ENCODE results near the gene PLCB2.

Gene PLCB2

DNA sequence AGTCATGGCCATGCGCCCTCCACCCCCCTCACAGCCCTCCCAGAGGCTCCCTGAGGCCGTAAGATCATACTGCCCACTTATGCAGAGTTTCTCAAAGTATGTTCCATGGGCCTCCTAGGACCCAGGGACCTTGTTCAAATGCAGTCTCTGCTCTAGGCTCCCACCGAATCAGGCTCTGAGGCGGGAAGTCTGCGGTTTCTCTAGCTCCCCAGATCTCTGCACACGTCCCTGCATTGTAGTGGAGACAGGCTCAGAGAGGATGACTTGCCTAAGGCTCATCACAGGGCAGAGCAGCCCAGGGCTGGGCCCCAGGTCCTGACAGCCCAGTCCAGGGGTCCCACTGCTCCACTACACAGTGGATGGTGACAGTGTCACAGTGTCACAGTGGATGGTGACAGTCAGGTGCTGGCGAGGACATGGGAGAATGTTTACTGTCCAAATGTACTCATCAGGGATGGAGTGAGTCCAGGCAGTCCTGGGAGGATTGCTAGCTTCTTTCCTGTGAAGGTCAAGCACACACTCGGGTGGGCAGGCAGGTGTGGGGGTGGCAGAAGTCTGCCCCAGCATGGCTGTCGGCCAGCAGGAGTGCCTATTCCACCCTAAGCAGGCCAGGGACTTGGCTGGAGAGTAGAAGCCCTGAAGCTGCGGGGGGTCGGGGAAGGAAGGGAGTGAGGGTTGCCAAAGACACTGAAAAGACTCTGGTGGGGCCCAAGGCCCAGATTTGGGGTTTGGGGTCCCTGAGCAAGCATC lies 37.3 kb downstream of the PLCB2 start:
- 82% methylated on average over 9 of the region's 11 CpGs for WGBS (ENCODE audit: insufficient coverage)
- ChIA-PET POLR2A (interaction anchor here (0.5 kb wide), 1 partner anchor 92 kb away, joined by 4 read pairs; no protein-coding TSS in a partner anchor), CTCF (interaction anchor here (1.0 to 14.9 kb wide), 9 partner anchors 10 to 223 kb away, joined by 3 to 337 read pairs (median 75); partner anchors contain the start of genes CCDC9B and PLCB2)
- no peak overlapping the region for H3K27ac ChIP-seq (ENCODE audit: insufficient read depth in 1 of 2, low read depth in 1 of 2, low read length in 2 of 2, poor library complexity in 1 of 2, severe bottlenecking in 2 of 2)
- H3K36me3 ChIP-seq (ENCODE audit: control insufficient read depth in 4 of 4, insufficient read depth in 4 of 4, low read length in 3 of 4), result no peaks in the 10 kb centered on the region
- peaks cover 0 to 3% (median under 1%) of the 10 kb centered on the region in 4 experiments for H3K4me1 ChIP-seq (ENCODE audit: control extremely low read depth in 1 of 4, control insufficient read depth in 4 of 4, insufficient read depth in 4 of 4, low read length in 3 of 4)
- no peaks in the 10 kb centered on the region for H3K9me3 ChIP-seq (ENCODE audit: control extremely low read depth in 1 of 5, control insufficient read depth in 4 of 5, insufficient read depth in 2 of 5, low read depth in 1 of 5, low read length in 4 of 5)
- no peaks in the 10 kb centered on the region for H3K27me3 ChIP-seq (replicated peaks in 2 of 5; ENCODE audit: control insufficient read depth in 4 of 5, insufficient read depth in 5 of 5, low read length in 4 of 5)
- H3K4me3 ChIP-seq (ENCODE audit: control insufficient read depth in 1 of 7, extremely low read depth in 1 of 7, insufficient read depth in 4 of 7, low read depth in 2 of 7, low read length in 6 of 7), result no peak overlapping the region
- no peak for DNase-seq

DNA sequence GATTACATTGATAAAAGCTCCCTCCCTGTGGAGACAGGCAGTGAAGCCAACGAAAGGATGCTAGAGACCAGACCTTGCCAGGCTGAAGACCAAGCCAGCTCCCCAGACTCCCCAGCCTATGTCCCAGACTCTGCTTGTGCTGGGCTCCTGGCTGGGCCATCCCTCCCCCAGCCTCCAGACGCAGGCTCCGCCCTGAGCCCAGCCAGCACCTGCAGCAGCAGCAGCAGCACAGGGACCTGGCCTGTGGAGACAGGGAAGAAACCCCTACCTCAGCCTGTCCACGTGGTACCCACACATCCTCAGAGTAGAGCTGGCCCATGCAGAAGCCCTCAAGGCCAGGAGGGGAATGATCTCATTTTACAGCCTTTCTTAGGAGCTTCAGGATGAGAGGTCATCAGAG lies 38.1 kb downstream of the PLCB2 start:
- ChIA-PET CTCF (interaction anchor here (1.0 to 14.9 kb wide), 7 partner anchors 10 to 222 kb away, joined by 3 to 310 read pairs (median 75); partner anchors contain the start of gene CCDC9B), POLR2A (no interaction called here)
- H3K4me1 ChIP-seq (ENCODE audit: control extremely low read depth in 1 of 4, control insufficient read depth in 4 of 4, insufficient read depth in 4 of 4, low read length in 3 of 4), result no peaks in the 10 kb centered on the region
- 96% methylated on average over 4 of the region's 4 CpGs for WGBS (ENCODE audit: insufficient coverage)
- no peak overlapping the region for H3K4me3 ChIP-seq (ENCODE audit: control insufficient read depth in 1 of 7, extremely low read depth in 1 of 7, insufficient read depth in 4 of 7, low read depth in 2 of 7, low read length in 6 of 7)
- no peaks in the 10 kb centered on the region for H3K27me3 ChIP-seq (replicated peaks in 2 of 5; ENCODE audit: control insufficient read depth in 4 of 5, insufficient read depth in 5 of 5, low read length in 4 of 5)
- no peaks in the 10 kb centered on the region for H3K36me3 ChIP-seq (ENCODE audit: control insufficient read depth in 4 of 4, insufficient read depth in 4 of 4, low read length in 3 of 4)
- H3K27ac ChIP-seq (ENCODE audit: insufficient read depth in 1 of 2, low read depth in 1 of 2, low read length in 2 of 2, poor library complexity in 1 of 2, severe bottlenecking in 2 of 2), result no peak overlapping the region
- no peak for DNase-seq
- H3K9me3 ChIP-seq (ENCODE audit: control extremely low read depth in 1 of 5, control insufficient read depth in 4 of 5, insufficient read depth in 2 of 5, low read depth in 1 of 5, low read length in 4 of 5), result no peaks in the 10 kb centered on the region

DNA sequence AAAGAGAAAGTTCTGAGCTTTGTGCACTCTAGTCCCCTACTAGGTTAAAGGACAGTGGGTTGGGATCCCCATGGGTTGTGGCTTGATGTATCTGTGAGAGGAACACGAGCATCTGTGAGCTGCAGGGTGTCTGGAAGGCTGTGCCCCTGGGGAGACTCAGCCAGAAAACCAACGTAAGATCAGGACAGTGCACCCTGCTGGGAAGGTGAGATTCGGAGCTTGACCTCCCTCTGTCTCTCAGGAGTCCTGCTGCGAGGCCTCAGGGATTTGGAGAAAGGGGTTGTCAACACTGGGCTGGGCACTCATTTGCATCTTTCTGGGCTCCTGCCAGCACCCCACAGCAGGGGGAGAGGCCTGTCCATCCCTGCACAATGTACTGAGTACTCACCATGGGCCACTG lies 40.1 kb downstream of the PLCB2 start:
- Histone ChIP-seq H3K27ac (ENCODE audit: insufficient read depth in 1 of 2, low read depth in 1 of 2, low read length in 2 of 2, poor library complexity in 1 of 2, severe bottlenecking in 2 of 2) (no peak overlapping the region), H3K27me3 (replicated peaks in 2 of 5; ENCODE audit: control insufficient read depth in 4 of 5, insufficient read depth in 5 of 5, low read length in 4 of 5) (peaks cover 0 to 4% (median 0%) of the 10 kb centered on the region in 5 experiments), H3K36me3 (ENCODE audit: control insufficient read depth in 4 of 4, insufficient read depth in 4 of 4, low read length in 3 of 4) (no peaks in the 10 kb centered on the region), H3K4me1 (ENCODE audit: control extremely low read depth in 1 of 4, control insufficient read depth in 4 of 4, insufficient read depth in 4 of 4, low read length in 3 of 4) (no peaks in the 10 kb centered on the region), H3K4me3 (ENCODE audit: control insufficient read depth in 1 of 7, extremely low read depth in 1 of 7, insufficient read depth in 4 of 7, low read depth in 2 of 7, low read length in 6 of 7) (no peak overlapping the region), H3K9me3 (ENCODE audit: control extremely low read depth in 1 of 5, control insufficient read depth in 4 of 5, insufficient read depth in 2 of 5, low read depth in 1 of 5, low read length in 4 of 5) (no peaks in the 10 kb centered on the region)
- CTCF ChIA-PET, result interaction anchor here (0.6 to 14.9 kb wide), 12 partner anchors 12 to 222 kb away, joined by 3 to 310 read pairs (median 3); no protein-coding TSS in a partner anchor
- 96% methylated on average over 4 of the region's 4 CpGs for WGBS (ENCODE audit: insufficient coverage)
- no peak for DNase-seq
- POLR2A ChIA-PET, result no interaction called here

DNA sequence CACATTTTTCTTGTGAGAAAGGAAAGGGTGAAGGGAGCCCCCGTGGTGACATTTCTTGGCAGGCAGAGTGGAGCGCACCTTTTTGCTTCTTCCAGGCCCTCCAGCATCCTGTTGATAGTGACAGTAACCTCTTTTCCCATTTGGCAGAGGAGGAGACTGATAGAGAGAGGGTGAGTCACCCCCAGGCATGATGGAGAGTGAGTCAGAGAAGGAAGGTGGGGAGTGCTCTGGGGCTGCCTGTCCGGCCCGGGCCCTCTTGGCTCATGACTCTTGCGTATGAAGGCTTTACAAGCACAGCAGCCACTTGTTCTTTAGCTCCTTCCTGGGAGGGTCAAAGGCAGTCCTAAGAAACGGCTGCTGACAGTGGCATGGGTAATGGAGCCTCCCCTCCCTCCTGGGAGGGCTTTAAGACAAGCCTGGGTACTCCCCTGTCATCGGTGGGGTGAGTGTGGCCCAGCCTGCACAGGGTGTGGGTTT lies 40.9 kb downstream of the PLCB2 start:
- CTCF ChIA-PET, result interaction anchor here (0.6 to 14.9 kb wide), 6 partner anchors 12 to 48 kb away, joined by 3 to 310 read pairs (median 4); no protein-coding TSS in a partner anchor
- Histone ChIP-seq H3K9me3 (ENCODE audit: control extremely low read depth in 1 of 5, control insufficient read depth in 4 of 5, insufficient read depth in 2 of 5, low read depth in 1 of 5, low read length in 4 of 5) (no peaks in the 10 kb centered on the region), H3K27me3 (replicated peaks in 2 of 5; ENCODE audit: control insufficient read depth in 4 of 5, insufficient read depth in 5 of 5, low read length in 4 of 5) (peaks cover 0 to 4% (median 0%) of the 10 kb centered on the region in 5 experiments), H3K36me3 (ENCODE audit: control insufficient read depth in 4 of 4, insufficient read depth in 4 of 4, low read length in 3 of 4) (no peaks in the 10 kb centered on the region), H3K27ac (ENCODE audit: insufficient read depth in 1 of 2, low read depth in 1 of 2, low read length in 2 of 2, poor library complexity in 1 of 2, severe bottlenecking in 2 of 2) (no peak overlapping the region), H3K4me3 (ENCODE audit: control insufficient read depth in 1 of 7, extremely low read depth in 1 of 7, insufficient read depth in 4 of 7, low read depth in 2 of 7, low read length in 6 of 7) (no peak overlapping the region), H3K4me1 (ENCODE audit: control extremely low read depth in 1 of 4, control insufficient read depth in 4 of 4, insufficient read depth in 4 of 4, low read length in 3 of 4) (no peaks in the 10 kb centered on the region)
- no peak for DNase-seq
- WGBS (ENCODE audit: insufficient coverage), result 88% methylated on average over 6 of the region's 7 CpGs
- POLR2A ChIA-PET, result no interaction called here

DNA sequence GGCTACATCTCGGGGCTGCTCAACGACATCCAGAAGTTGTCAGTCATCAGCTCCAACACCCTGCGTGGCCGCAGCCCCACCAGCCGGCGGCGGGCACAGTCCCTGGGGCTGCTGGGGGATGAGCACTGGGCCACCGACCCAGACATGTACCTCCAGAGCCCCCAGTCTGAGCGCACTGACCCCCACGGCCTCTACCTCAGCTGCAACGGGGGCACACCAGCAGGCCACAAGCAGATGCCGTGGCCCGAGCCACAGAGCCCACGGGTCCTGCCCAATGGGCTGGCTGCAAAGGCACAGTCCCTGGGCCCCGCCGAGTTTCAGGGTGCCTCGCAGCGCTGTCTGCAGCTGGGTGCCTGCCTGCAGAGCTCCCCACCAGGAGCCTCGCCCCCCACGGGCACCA lies 41.9 kb downstream of the PLCB2 start:
- H3K4me3 ChIP-seq (ENCODE audit: control insufficient read depth in 1 of 7, extremely low read depth in 1 of 7, insufficient read depth in 4 of 7, low read depth in 2 of 7, low read length in 6 of 7), result no peak overlapping the region
- no peaks in the 10 kb centered on the region for H3K9me3 ChIP-seq (ENCODE audit: control extremely low read depth in 1 of 5, control insufficient read depth in 4 of 5, insufficient read depth in 2 of 5, low read depth in 1 of 5, low read length in 4 of 5)
- WGBS (ENCODE audit: insufficient coverage), result 97% methylated on average over 20 of the region's 20 CpGs
- ChIA-PET CTCF (interaction anchor here (1.1 to 5.7 kb wide), 4 partner anchors 7 to 48 kb away, joined by 6 to 49 read pairs (median 16); no protein-coding TSS in a partner anchor), POLR2A (no interaction called here)
- no peaks in the 10 kb centered on the region for H3K4me1 ChIP-seq (ENCODE audit: control extremely low read depth in 1 of 4, control insufficient read depth in 4 of 4, insufficient read depth in 4 of 4, low read length in 3 of 4)
- H3K27me3 ChIP-seq (replicated peaks in 2 of 5; ENCODE audit: control insufficient read depth in 4 of 5, insufficient read depth in 5 of 5, low read length in 4 of 5), result peaks cover 0 to 4% (median 0%) of the 10 kb centered on the region in 5 experiments
- H3K36me3 ChIP-seq (ENCODE audit: control insufficient read depth in 4 of 4, insufficient read depth in 4 of 4, low read length in 3 of 4), result no peaks in the 10 kb centered on the region
- H3K27ac ChIP-seq (ENCODE audit: insufficient read depth in 1 of 2, low read depth in 1 of 2, low read length in 2 of 2, poor library complexity in 1 of 2, severe bottlenecking in 2 of 2), result no peak overlapping the region
- no peak for DNase-seq

DNA sequence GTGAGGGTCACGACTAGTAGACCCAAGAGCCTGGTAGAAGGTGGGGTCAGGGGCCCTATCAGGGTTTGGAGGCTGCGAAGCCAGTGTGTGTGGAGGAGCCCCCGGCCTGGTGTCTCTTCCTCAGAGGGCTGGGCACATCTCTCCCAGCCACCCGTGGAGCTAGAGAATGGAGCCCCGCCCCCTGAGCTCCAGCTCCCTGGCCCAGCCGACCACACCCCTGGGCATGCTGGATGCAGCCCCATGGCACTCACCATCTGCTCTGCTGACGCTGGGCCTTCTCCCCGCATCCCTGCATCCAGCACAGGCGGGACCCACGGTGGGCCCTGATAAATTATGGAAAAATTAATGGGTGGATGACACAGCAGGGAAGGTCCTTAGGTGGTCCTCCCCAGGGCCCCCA lies 42.4 kb downstream of the PLCB2 start:
- WGBS (ENCODE audit: insufficient coverage), result 97% methylated on average over 9 of the region's 10 CpGs
- Histone ChIP-seq H3K4me3 (ENCODE audit: control insufficient read depth in 1 of 7, extremely low read depth in 1 of 7, insufficient read depth in 4 of 7, low read depth in 2 of 7, low read length in 6 of 7) (no peak overlapping the region), H3K27me3 (replicated peaks in 2 of 5; ENCODE audit: control insufficient read depth in 4 of 5, insufficient read depth in 5 of 5, low read length in 4 of 5) (peaks cover 0 to 4% (median 0%) of the 10 kb centered on the region in 5 experiments), H3K4me1 (ENCODE audit: control extremely low read depth in 1 of 4, control insufficient read depth in 4 of 4, insufficient read depth in 4 of 4, low read length in 3 of 4) (no peaks in the 10 kb centered on the region), H3K9me3 (ENCODE audit: control extremely low read depth in 1 of 5, control insufficient read depth in 4 of 5, insufficient read depth in 2 of 5, low read depth in 1 of 5, low read length in 4 of 5) (no peaks in the 10 kb centered on the region), H3K36me3 (ENCODE audit: control insufficient read depth in 4 of 4, insufficient read depth in 4 of 4, low read length in 3 of 4) (no peaks in the 10 kb centered on the region), H3K27ac (ENCODE audit: insufficient read depth in 1 of 2, low read depth in 1 of 2, low read length in 2 of 2, poor library complexity in 1 of 2, severe bottlenecking in 2 of 2) (no peak overlapping the region)
- ChIA-PET POLR2A (no interaction called here), CTCF (interaction anchor here (1.1 to 5.7 kb wide), 5 partner anchors 8 to 57 kb away, joined by 4 to 49 read pairs (median 7); no protein-coding TSS in a partner anchor)
- DNase-seq, result no peak
